Vagina (tissue), 2 donors: ENCODE results near the gene PSG4.
"Not testable (repeated sequence)": the region's sequence is repeated elsewhere in the genome, so short reads cannot be mapped to it uniquely, and the experiment has no call there.

ENCODE experiments used
- POLR2A ChIP-seq, 2 donors: fragments of 450-650 bp; IDR thresholded peaks; one replicate each; pipeline ENCODE4 v1.6.1; 2017; ENCODE audit warnings: antibody characterized with exemption in 2 of 2, mild to moderate bottlenecking in 2 of 2, moderate library complexity in 2 of 2
- POLR2AphosphoS5 ChIP-seq, 2 donors: sonication (generic); formaldehyde crosslinking; IDR thresholded peaks; one replicate each; pipeline ENCODE4 v1.9.0; 2017; ENCODE audit warnings: antibody characterized with exemption in 2 of 2, mild to moderate bottlenecking in 2 of 2, low read depth in 1 of 2; ENCODE audit not compliant: insufficient read depth in 1 of 2
- TF ChIP-seq, protein P1 (sequence below), 3 experiments: fragments of 450-650 bp in 2 of 3; fragments of 200-600 bp in 1 of 3; sonication (generic) in 1 of 3; IDR thresholded peaks; one replicate each; pipeline ENCODE4 v1.5.1; 2017 to 2019; ENCODE audit warnings: antibody characterized with exemption in 3 of 3, mild to moderate bottlenecking in 2 of 3, moderate library complexity in 2 of 3

DNA sequence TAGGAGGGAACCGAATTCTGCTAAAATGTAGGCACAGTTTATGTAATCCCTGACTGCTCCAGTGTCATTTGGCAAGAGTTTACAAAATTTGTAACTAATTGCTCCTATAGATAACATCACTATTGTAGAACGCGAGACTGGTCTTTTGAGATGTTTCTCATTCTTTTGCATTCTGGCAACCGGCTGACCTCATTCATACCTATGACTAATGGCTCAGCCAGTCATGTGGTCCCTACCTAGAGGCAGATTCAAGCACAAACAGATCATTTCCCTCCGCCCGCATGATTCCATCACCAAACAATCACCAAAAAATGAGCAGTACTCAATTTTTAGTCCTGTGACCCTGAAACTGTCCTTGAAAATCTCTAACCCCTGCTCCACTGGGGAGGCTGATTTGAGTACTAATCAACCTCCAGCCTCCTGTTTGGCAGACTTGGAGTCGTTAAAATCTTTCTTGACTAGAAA is 4.1 kb downstream of the PSG4 start:
- TF ChIP-seq, protein P1, sequence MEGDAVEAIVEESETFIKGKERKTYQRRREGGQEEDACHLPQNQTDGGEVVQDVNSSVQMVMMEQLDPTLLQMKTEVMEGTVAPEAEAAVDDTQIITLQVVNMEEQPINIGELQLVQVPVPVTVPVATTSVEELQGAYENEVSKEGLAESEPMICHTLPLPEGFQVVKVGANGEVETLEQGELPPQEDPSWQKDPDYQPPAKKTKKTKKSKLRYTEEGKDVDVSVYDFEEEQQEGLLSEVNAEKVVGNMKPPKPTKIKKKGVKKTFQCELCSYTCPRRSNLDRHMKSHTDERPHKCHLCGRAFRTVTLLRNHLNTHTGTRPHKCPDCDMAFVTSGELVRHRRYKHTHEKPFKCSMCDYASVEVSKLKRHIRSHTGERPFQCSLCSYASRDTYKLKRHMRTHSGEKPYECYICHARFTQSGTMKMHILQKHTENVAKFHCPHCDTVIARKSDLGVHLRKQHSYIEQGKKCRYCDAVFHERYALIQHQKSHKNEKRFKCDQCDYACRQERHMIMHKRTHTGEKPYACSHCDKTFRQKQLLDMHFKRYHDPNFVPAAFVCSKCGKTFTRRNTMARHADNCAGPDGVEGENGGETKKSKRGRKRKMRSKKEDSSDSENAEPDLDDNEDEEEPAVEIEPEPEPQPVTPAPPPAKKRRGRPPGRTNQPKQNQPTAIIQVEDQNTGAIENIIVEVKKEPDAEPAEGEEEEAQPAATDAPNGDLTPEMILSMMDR (IDR thresholded peaks at IDR 0.05): not testable (repeated sequence)
- TF ChIP-seq POLR2A (IDR thresholded peaks at IDR 0.05); POLR2AphosphoS5 (IDR thresholded peaks at IDR 0.05; ENCODE audit: insufficient read depth in 1 of 2, low read depth in 1 of 2): not testable (repeated sequence)
